Common myeloid progenitor, CD34-positive (primary cell): ENCODE measurements around the gene AKT3.
A peak's percentile ranks its signal among the peaks of the same experiment; 100 is the strongest.

Experiments
- CTCF ChIA-PET: fragments of 350-600 bp; sonication (Branson Sonifier 250); formaldehyde crosslinking; loops from one replicate; lab custom pipeline; 2021; ENCODE audit warnings: antibody characterized with exemption; lab: Charles Lee
- POLR2A ChIA-PET: fragments of 350-600 bp; sonication (Branson Sonifier 250); formaldehyde crosslinking; loops from one replicate; lab custom pipeline; 2021; ENCODE audit warnings: antibody characterized with exemption; lab: Charles Lee
- DNase-seq, 3 donors: peaks; one replicate each; pipeline versions ENCODE4 v3.0.0 to v3.0.0-alpha.2; 2013
- H3K27ac ChIP-seq, 2 experiments: 1 replicate in 1 of 2; 2 replicates in 1 of 2; pipeline ENCODE4 v1.7.0; 2013; ENCODE audit warnings: inconsistent platforms in 2 of 2, low read length in 2 of 2, mild to moderate bottlenecking in 2 of 2, low read depth in 1 of 2, moderate library complexity in 1 of 2; ENCODE audit not compliant: severe bottlenecking in 2 of 2, insufficient read depth in 1 of 2, poor library complexity in 1 of 2
- H3K27me3 ChIP-seq, 5 experiments: replicated peaks in 2 of 5; 1 replicate in 3 of 5; 2 replicates in 2 of 5; pipeline versions ENCODE4 v1.6.1 to v1.7.0; 2013; ENCODE audit warnings: low read length in 4 of 5, mild to moderate bottlenecking in 2 of 5, moderate library complexity in 2 of 5, inconsistent platforms in 1 of 5; ENCODE audit not compliant: insufficient read depth in 5 of 5, control insufficient read depth in 4 of 5
- H3K36me3 ChIP-seq, 4 experiments: 1 replicate in 2 of 4; 2 replicates in 2 of 4; pipeline versions ENCODE4 v1.6.1 to v1.7.0; 2013; ENCODE audit warnings: low read length in 3 of 4, control low read depth in 1 of 4, mild to moderate bottlenecking in 1 of 4; ENCODE audit not compliant: control insufficient read depth in 4 of 4, insufficient read depth in 4 of 4
- H3K4me1 ChIP-seq, 4 experiments: 1 replicate in 3 of 4; 2 replicates in 1 of 4; pipeline versions ENCODE4 v1.6.1 to v1.7.1; 2013; ENCODE audit warnings: low read length in 3 of 4, mild to moderate bottlenecking in 3 of 4, control low read depth in 1 of 4, inconsistent platforms in 1 of 4, moderate library complexity in 1 of 4; ENCODE audit not compliant: control insufficient read depth in 4 of 4, insufficient read depth in 4 of 4; ENCODE audit errors: control extremely low read depth in 1 of 4
- H3K4me3 ChIP-seq, 7 experiments: 1 replicate in 4 of 7; 2 replicates in 3 of 7; pipeline versions ENCODE4 v1.5.1 to v1.7.0; 2013; ENCODE audit warnings: mild to moderate bottlenecking in 7 of 7, low read length in 6 of 7, moderate library complexity in 6 of 7, inconsistent platforms in 2 of 7, low read depth in 2 of 7, control low read depth in 1 of 7; ENCODE audit not compliant: insufficient read depth in 4 of 7, control insufficient read depth in 1 of 7; ENCODE audit errors: extremely low read depth in 1 of 7
- H3K9me3 ChIP-seq, 5 experiments: 1 replicate in 4 of 5; 2 replicates in 1 of 5; pipeline versions ENCODE4 v1.6.1 to v1.7.1; 2013; ENCODE audit warnings: low read length in 4 of 5, mild to moderate bottlenecking in 2 of 5, inconsistent platforms in 1 of 5, low read depth in 1 of 5, moderate library complexity in 1 of 5; ENCODE audit not compliant: control insufficient read depth in 4 of 5, insufficient read depth in 2 of 5; ENCODE audit errors: control extremely low read depth in 1 of 5
- WGBS: methylation state at CpG from one replicate; pipeline ENCODE4 v1.1.5; 2013; ENCODE audit not compliant: insufficient coverage; 5-methylcytosine and 5-hydroxymethylcytosine counted together

The AKT3 gene

GRCh38 chr1:243621973-243622372, 228.1 kb downstream of the AKT3 start:
- H3K4me1 ChIP-seq, result no peaks in the 10 kb centered on the region
- H3K27me3 ChIP-seq, result no peaks in the 10 kb centered on the region
- H3K4me3 ChIP-seq, result no peak overlapping the region
- no peak for DNase-seq
- POLR2A ChIA-PET, result no interaction called here
- H3K9me3 ChIP-seq, result peaks cover 6 to 40% (median 15%) of the 10 kb centered on the region in 5 experiments
- CTCF ChIA-PET, result no interaction called here
- no peak overlapping the region for H3K27ac ChIP-seq
- H3K36me3 ChIP-seq, result peaks cover 6 to 62% (median 18%) of the 10 kb centered on the region in 4 experiments
- 100% methylated on average over 1 of the region's 2 CpGs for WGBS

- no peak overlapping the region for H3K27ac ChIP-seq
- H3K4me1 ChIP-seq, result no peaks in the 10 kb centered on the region
- POLR2A ChIA-PET, result no interaction called here
- peaks cover 6 to 32% (median 15%) of the 10 kb centered on the region in 5 experiments for H3K9me3 ChIP-seq
- no CpG with 5 or more reads among the region's 3 CpGs for WGBS
- no peak overlapping the region for H3K4me3 ChIP-seq
- CTCF ChIA-PET, result no interaction called here
- peaks cover 3 to 45% (median 14%) of the 10 kb centered on the region in 4 experiments for H3K36me3 ChIP-seq
- no peaks in the 10 kb centered on the region for H3K27me3 ChIP-seq
- no peak for DNase-seq
Observed at GRCh38 chr1:243620096-243620495, 229.9 kb downstream of the AKT3 start.

DNA sequence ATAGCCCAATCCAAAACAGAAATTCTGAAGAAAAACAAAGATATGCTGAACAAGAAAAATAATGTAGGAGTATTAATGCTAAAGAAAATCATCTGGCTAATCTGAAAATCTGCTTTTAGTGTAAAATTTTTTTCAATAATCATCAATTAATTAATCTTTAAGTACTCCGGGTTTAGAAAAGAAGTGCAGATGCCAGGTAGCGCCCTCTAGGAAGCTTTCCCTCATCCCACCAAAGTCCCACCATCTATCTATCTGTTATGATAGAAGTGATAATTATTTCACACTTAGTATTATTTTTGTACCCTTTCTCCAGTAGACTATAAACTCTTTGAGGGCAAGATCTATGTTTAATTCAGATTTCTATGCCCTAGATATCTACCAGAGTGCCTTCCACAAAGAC, 240.3 kb downstream of the AKT3 start:
- Histone ChIP-seq H3K4me1 (no peaks in the 10 kb centered on the region), H3K27me3 (no peaks in the 10 kb centered on the region), H3K4me3 (no peak overlapping the region), H3K9me3 (peaks cover 0 to 4% (median 0%) of the 10 kb centered on the region in 5 experiments), H3K36me3 (peaks cover 0 to 42% (median 16%) of the 10 kb centered on the region in 4 experiments), H3K27ac (no peak overlapping the region)
- CTCF ChIA-PET, result no interaction called here
- no CpG with 5 or more reads among the region's 2 CpGs for WGBS
- DNase-seq, result no peak
- POLR2A ChIA-PET, result no interaction called here

DNA sequence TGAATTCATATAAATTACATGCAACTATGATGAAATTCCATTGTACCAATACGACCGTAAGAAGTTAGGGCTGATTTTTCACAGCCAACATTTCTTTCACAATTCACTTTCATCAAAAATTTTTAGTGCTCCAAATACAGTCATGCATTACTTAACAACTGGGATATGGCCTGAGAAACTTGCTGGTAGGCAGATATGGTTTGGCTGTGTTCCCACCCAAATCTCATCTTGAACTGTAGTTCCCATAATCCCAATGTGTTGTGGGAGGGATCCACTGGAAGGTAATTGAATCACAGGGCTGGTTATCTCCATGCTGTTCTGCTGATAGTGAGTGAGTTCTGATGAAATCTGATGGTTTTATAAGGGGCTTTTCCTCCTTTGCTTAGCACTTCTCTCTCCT, 244.4 kb downstream of the AKT3 start:
- ChIA-PET POLR2A (no interaction called here), CTCF (no interaction called here)
- Histone ChIP-seq H3K27me3 (no peaks in the 10 kb centered on the region), H3K27ac (no peak overlapping the region), H3K4me3 (no peak overlapping the region), H3K9me3 (peaks cover 2 to 17% (median 5%) of the 10 kb centered on the region in 5 experiments), H3K4me1 (no peaks in the 10 kb centered on the region), H3K36me3 (peaks cover 0 to 63% (median 18%) of the 10 kb centered on the region in 4 experiments)
- no peak for DNase-seq
- 83% methylated on average over 2 of the region's 2 CpGs for WGBS

- Histone ChIP-seq H3K36me3 (peaks cover 0 to 40% (median 11%) of the 10 kb centered on the region in 4 experiments), H3K9me3 (peaks cover 2 to 13% (median 4%) of the 10 kb centered on the region in 5 experiments), H3K4me3 (no peak overlapping the region), H3K4me1 (peaks cover 0 to 12% (median 4%) of the 10 kb centered on the region in 4 experiments), H3K27me3 (no peaks in the 10 kb centered on the region), H3K27ac (no peak overlapping the region)
- peak in 2 of 3 donors; percentile 13 to 23 for DNase-seq
- ChIA-PET CTCF (no interaction called here), POLR2A (no interaction called here)
Observed at GRCh38 chr1:243601720-243602119, 248.3 kb downstream of the AKT3 start.

DNA sequence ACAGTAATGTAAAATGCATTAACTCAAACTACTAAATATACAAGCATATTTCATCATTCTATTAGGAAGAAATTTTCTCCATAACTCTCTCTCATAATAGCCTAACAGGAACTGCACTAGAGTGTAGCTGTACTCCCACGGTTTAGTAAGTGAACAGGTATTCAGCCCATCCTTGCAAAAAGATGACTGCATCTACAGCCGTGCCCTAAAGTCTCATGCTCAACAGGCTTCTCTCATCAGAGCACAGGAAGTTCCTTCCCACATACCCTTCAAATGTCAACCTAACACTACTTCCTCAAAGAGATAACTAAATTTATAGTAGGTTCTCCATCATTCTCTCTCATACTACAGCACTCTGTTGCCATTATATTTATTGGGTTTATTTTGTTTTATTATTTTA, 251.6 kb downstream of the AKT3 start:
- no peaks in the 10 kb centered on the region for H3K27me3 ChIP-seq
- ChIA-PET CTCF (interaction anchor here (0.9 kb wide), 1 partner anchor 179 kb away, joined by 3 read pairs; no protein-coding TSS in a partner anchor), POLR2A (no interaction called here)
- no peak overlapping the region for H3K4me3 ChIP-seq
- peaks cover 0 to 25% (median 5%) of the 10 kb centered on the region in 4 experiments for H3K4me1 ChIP-seq
- peak; percentile 16 to 77 (median 67) for DNase-seq
- peaks cover 0 to 12% (median 4%) of the 10 kb centered on the region in 5 experiments for H3K9me3 ChIP-seq
- WGBS, result 0% methylated on average over 1 of the region's 2 CpGs
- H3K27ac ChIP-seq, result no peak overlapping the region
- peaks cover 0 to 29% (median 7%) of the 10 kb centered on the region in 4 experiments for H3K36me3 ChIP-seq

- ChIA-PET POLR2A (no interaction called here), CTCF (no interaction called here)
- Histone ChIP-seq H3K4me1 (peaks cover 0 to 25% (median 5%) of the 10 kb centered on the region in 4 experiments), H3K27me3 (no peaks in the 10 kb centered on the region), H3K27ac (no peak overlapping the region), H3K9me3 (peaks cover 0 to 10% (median 4%) of the 10 kb centered on the region in 5 experiments), H3K4me3 (no peak overlapping the region), H3K36me3 (peaks cover 0 to 20% (median 7%) of the 10 kb centered on the region in 4 experiments)
- 90% methylated on average over 2 of the region's 3 CpGs for WGBS
- DNase-seq, result no peak
Observed at GRCh38 chr1:243597383-243597782, 252.7 kb downstream of the AKT3 start.
